AG10803 (cell line): ENCODE data around the gene RAMP1.
A peak's percentile ranks its signal among the peaks of the same experiment; 100 is the strongest.

Experiments
- DNase-seq: peaks from one replicate; pipeline ENCODE4 v3.0.0; 2010; ENCODE audit warnings: low read depth
- H3K4me3 ChIP-seq: 2 replicates; pipeline ENCODE4 v1.5.1; 2011; ENCODE audit warnings: mild to moderate bottlenecking, low read length, control low read depth
- TF ChIP-seq, protein P1 (sequence below): conservative IDR thresholded peaks from 2 replicates; pipeline ENCODE4 v1.5.1; 2011; ENCODE audit warnings: mild to moderate bottlenecking, low read length, control low read depth, inconsistent platforms

Gene RAMP1

DNA sequence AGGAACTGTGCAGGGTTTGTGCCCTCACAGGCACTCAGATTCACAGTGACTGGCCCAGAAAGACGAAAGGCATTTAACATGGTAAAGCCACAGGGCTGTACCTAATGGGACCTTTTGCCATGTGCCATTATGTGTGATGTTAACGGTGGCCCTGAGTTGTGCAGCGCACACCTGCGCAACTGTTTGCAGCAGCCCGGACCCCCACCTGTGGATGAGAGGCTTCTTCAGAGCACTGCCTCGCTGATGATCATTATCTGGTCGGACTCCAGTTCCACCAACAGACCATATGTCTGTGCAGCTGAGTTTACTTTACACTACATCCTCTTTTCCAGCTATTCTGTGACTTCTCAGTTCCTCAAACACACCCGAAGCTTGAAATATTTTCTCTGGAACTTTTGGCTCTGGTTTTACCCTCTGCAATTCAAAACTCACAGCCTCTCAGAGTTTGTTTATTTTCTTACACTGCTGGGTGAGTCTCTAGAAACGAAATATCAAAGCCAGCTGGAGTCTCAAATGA, 71.8 kb downstream of the RAMP1 start:
- H3K4me3 ChIP-seq = no peak overlapping the region
- TF ChIP-seq, protein P1, sequence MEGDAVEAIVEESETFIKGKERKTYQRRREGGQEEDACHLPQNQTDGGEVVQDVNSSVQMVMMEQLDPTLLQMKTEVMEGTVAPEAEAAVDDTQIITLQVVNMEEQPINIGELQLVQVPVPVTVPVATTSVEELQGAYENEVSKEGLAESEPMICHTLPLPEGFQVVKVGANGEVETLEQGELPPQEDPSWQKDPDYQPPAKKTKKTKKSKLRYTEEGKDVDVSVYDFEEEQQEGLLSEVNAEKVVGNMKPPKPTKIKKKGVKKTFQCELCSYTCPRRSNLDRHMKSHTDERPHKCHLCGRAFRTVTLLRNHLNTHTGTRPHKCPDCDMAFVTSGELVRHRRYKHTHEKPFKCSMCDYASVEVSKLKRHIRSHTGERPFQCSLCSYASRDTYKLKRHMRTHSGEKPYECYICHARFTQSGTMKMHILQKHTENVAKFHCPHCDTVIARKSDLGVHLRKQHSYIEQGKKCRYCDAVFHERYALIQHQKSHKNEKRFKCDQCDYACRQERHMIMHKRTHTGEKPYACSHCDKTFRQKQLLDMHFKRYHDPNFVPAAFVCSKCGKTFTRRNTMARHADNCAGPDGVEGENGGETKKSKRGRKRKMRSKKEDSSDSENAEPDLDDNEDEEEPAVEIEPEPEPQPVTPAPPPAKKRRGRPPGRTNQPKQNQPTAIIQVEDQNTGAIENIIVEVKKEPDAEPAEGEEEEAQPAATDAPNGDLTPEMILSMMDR = no peak
- DNase-seq = peak; percentile 77

DNA sequence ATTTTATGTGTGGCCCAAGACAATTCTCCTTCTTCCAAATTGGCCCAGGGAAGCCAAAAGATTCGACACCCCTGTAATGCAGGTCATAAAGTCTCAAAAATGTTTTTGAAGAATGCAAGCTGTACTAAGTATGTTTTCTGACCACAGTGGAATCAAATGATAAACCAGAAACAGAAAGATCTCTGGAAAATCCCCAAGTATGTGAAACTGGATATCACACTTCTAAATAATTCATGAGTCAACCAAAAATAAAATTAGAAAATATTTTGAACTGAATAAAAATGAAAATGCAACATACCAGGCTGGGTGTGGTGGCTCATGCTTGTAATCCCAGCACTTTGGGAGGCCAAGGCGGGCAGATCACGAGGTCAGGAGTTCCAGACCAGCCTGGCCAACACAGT, 73.3 kb downstream of the RAMP1 start:
- TF ChIP-seq, protein P1 = no peak
- DNase-seq = peak; percentile 92
- no peak overlapping the region for H3K4me3 ChIP-seq

DNA sequence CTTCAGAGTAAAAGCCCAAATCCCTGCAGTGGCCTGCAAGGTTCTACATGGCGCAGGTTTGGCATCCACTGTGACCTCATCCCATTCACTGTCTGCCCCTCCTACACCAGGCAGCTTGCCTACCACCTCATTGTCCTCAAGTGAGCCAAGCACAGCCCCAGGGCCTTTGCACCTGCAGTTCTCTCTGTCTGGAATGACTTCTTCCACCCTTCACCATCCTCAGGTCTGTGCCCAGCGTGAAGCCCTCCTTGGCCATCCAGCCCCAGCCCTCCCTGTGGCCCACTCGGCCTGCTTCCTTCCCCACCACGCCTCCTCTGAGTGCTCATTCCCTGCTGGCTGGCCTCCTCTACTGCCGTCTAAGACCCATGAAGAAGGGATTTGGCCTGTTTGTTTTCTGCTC, 74.8 kb downstream of the RAMP1 start:
- TF ChIP-seq, protein P1 = no peak
- no peak overlapping the region for H3K4me3 ChIP-seq
- no peak for DNase-seq

DNA sequence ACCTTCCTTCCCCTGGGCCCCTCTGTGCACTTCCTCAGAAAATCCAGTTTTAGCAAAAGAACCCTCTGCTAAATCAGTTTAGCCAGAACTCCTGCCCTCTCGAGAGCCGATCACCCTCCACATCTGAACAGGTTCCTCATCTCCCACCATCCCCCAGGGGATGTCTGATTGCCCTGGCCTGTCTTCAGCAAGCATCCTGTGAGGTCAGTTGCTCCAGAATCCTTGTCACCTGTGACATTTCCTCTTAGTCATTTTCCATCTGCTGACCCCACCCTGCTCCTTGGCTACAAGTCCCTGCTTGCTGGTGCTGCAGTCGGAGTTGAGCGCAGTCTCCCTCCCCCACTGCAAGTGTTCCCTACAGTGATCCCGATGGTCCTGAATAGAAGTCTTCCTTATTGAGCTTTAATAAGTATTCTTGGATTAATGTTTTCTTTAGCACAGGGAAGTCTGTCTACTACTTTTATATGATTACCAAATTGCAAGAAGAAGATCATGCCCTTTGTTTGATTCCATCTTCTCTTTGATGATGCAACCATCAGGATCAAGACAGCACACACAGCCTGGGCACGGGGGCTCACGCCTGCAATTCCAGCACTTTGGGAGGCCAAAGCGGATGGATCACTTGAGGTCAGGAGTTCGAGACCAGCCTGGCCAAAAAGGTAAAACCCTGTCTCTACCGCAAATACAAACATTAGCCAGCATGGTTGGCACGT, 76.5 kb downstream of the RAMP1 start:
- DNase-seq = no peak
- H3K4me3 ChIP-seq = no peak overlapping the region
- TF ChIP-seq, protein P1 = no peak

DNA sequence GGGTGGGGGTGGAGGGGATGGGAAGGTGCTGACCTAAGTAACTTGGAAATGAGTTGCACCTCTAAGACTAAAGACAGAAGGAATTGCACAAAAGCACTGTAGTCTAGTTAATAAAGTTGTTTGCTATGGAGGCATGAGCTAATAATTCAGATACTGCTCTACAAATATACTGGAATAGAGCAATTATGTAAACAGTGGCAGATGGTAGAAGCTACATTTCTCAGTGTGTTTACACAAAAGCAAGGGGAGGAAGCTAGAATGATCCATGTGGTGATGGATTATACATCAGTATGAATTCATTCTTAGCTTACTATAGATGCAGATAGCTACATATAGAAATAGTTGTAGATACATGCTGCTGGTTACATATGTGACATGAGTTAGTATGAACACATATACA, 79.8 kb downstream of the RAMP1 start:
- TF ChIP-seq, protein P1 = no peak
- no peak overlapping the region for H3K4me3 ChIP-seq
- no peak for DNase-seq

DNA sequence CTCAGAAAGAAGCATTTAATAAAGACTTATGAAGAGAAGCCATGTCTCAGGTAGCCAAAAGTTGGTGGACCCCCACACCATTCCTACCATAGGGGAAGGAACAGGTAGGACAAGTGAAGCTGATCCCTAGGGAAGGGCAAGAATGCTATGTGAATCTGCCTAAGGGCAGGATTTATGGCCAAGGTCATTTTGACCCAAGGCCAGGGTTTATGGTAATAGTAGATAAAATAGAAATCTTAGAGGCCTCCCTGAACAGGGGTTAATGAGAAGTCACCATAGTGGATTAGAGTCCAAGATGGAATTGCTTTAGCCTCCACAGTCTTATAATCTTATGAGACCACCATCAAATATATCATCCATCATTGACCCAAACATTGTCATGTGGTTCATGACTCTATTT, 81.4 kb downstream of the RAMP1 start:
- no peak for DNase-seq
- TF ChIP-seq, protein P1 = no peak
- no peak overlapping the region for H3K4me3 ChIP-seq

DNA sequence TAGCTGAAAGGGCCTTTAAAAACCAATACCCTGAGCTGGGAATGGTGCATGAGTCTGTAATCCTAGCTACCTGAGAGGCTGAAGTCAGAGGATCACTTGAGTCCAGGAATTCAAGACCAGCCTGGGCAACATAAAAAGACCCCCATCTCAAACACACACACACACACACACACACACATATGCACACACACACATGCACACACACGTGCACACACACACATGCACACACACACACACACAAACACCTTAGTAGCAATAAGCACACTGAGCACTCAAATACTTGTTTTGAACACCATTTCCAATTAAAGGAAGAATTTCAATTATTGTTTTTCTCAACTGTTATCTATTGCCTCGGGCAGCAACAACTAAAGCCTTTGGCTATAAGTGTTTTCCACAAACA, 81.8 kb downstream of the RAMP1 start:
- DNase-seq = no peak
- no peak overlapping the region for H3K4me3 ChIP-seq
- TF ChIP-seq, protein P1 = no peak
